ENCODE measurements around the gene ARIH1.

- TF ChIP-seq CTCF (IDR thresholded peaks at IDR 0.05) (no peak), POLR2A (IDR thresholded peaks at IDR 0.05) (no peak)
Observed at GRCh38 chr15:72491768-72492167, 17.6 kb downstream of the ARIH1 start.

Data from vagina (tissue), 2 donors.